ENCODE measurements around the gene DNER. TPM values are rescaled to one million over a fixed set of nuclear protein-coding genes. Genes with fewer than 3 reads are reported as not detected.

Gene DNER
- total RNA-seq, 1 experiment from 2014 or later: 3.7 TPM

GRCh38 chr2:229313591-229313990 lies 400.8 kb downstream of the DNER start:
- CTCF ChIA-PET: no interaction called here
- H3K36me3 Mint-ChIP-seq: peaks cover 1% of the 10 kb centered on the region; the same call in 1 of the 2 replicates
- H3K27me3 Mint-ChIP-seq (ENCODE audit: low read depth): no peaks in the 10 kb centered on the region

More at GRCh38 chr2:229313591-229313990, 400.8 kb downstream of the DNER start:
- Mint-ChIP-seq H3K4me1 (no peaks in the 10 kb centered on the region), H3K9me3 (peaks cover 4% of the 10 kb centered on the region), H3K4me3 (no peak overlapping the region), H3K27ac (no peak overlapping the region)
- DNase-seq (ENCODE audit: low spot score) (no peak), ATAC-seq (no peak)
- no peak for TF ChIP-seq ESRRA (CRISPR knock-in tag; IDR thresholded peaks at IDR 0.05; ENCODE audit: borderline replicate concordance)
- TF ChIP-seq ATF3 (CRISPR knock-in tag; conservative IDR thresholded peaks at IDR 0.05): no peak
- TF ChIP-seq RORB (CRISPR knock-in tag; IDR thresholded peaks at IDR 0.05): no peak
- TF ChIP-seq, protein P1, sequence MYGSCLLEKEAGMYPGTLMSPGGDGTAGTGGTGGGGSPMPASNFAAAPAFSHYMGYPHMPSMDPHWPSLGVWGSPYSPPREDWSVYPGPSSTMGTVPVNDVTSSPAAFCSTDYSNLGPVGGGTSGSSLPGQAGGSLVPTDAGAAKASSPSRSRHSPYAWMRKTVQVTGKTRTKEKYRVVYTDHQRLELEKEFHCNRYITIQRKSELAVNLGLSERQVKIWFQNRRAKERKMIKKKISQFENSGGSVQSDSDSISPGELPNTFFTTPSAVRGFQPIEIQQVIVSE (CRISPR knock-in tag; IDR thresholded peaks at IDR 0.05; ENCODE audit: borderline replicate concordance): no peak
- POLR2A ChIA-PET: no interaction called here

Other genes starting within 250 kb of the DNER start
- 146 to 152 TPM (median 149 TPM) in 3 replicates for gene TRIP12, start 207.5 kb upstream of the DNER start, total RNA-seq (2021)
- 4.0 to 5.3 TPM (median 4.6 TPM) in 3 replicates for gene FBXO36, start 207.9 kb upstream of the DNER start, total RNA-seq (2021)

Measured in WTC11 (cell line).